GM19324 (cell line): ENCODE data around the gene TEX264.

Experiments used
- ATAC-seq: cut with Tn5 transposase; IDR thresholded peaks from one replicate; pipeline ENCODE4 v1.9.1; 2021; ENCODE audit warnings: mild to moderate bottlenecking, moderate library complexity; ENCODE audit not compliant: unreplicated experiment, low FRiP score

The TEX264 gene

DNA sequence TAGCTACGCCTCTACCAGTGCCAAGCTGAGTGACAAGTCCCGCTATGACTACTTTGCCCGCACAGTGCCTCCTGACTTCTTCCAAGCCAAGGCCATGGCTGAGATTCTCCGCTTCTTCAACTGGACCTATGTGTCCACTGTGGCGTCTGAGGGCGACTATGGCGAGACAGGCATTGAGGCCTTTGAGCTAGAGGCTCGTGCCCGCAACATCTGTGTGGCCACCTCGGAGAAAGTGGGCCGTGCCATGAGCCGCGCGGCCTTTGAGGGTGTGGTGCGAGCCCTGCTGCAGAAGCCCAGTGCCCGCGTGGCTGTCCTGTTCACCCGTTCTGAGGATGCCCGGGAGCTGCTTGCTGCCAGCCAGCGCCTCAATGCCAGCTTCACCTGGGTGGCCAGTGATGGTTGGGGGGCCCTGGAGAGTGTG, 41.5 kb downstream of the TEX264 start:
- no peak for ATAC-seq

- no peak for ATAC-seq
These were observed 41.9 kb downstream of the TEX264 start for GRCh38 chr3:51712963-51713362.

DNA sequence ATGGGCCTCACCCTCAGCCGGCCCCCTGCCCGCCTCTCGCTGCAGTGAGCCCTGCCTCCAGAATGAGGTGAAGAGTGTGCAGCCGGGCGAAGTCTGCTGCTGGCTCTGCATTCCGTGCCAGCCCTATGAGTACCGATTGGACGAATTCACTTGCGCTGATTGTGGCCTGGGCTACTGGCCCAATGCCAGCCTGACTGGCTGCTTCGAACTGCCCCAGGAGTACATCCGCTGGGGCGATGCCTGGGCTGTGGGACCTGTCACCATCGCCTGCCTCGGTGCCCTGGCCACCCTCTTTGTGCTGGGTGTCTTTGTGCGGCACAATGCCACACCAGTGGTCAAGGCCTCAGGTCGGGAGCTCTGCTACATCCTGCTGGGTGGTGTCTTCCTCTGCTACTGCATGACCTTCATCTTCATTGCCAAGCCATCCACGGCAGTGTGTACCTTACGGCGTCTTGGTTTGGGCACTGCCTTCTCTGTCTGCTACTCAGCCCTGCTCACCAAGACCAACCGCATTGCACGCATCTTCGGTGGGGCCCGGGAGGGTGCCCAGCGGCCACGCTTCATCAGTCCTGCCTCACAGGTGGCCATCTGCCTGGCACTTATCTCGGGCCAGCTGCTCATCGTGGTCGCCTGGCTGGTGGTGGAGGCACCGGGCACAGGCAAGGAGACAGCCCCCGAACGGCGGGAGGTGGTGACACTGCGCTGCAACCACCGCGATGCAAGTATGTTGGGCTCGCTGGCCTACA, 44.4 kb downstream of the TEX264 start:
- ATAC-seq = no peak

- ATAC-seq = no peak
These were observed 44.9 kb downstream of the TEX264 start for GRCh38 chr3:51715977-51716294.

DNA sequence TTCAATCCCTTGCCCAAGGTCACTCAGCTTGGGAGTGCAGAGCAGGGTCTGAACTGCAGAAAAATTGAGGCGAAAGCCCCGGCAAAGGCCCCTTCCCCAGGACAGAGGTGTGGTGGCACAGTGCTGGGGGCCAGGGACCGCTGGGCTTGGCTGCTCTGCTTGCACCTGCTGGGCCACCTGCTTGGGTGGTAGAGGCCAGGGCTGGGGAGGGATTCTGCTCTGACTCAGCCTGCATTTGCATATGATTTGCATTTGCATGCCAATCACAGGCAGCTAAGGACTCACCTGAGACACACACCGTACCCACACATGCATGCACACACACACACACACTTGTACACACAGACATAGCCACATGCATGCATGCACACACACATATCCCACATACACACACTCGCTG, 45.8 kb downstream of the TEX264 start:
- ATAC-seq = no peak

- no peak for ATAC-seq
These were observed 46.4 kb downstream of the TEX264 start for GRCh38 chr3:51717446-51717845.

GRCh38 chr3:51717947-51718346, 46.9 kb downstream of the TEX264 start:
- no peak for ATAC-seq

GRCh38 chr3:51718547-51719409, 47.7 kb downstream of the TEX264 start:
- no peak for ATAC-seq

- ATAC-seq = no peak
These were observed 48.5 kb downstream of the TEX264 start for GRCh38 chr3:51719410-51720025.

GRCh38 chr3:51720292-51721061, 49.4 kb downstream of the TEX264 start:
- no peak for ATAC-seq

GRCh38 chr3:51721062-51721745, 50.2 kb downstream of the TEX264 start:
- ATAC-seq = no peak

- no peak for ATAC-seq
These were observed 51.3 kb downstream of the TEX264 start for GRCh38 chr3:51722362-51722761.

GRCh38 chr3:51727500-51727899, 56.4 kb downstream of the TEX264 start:
- ATAC-seq = no peak

GRCh38 chr3:51729042-51729633, 58.1 kb downstream of the TEX264 start:
- no peak for ATAC-seq

- ATAC-seq = no peak
These were observed 63.0 kb downstream of the TEX264 start for GRCh38 chr3:51733859-51734571.

GRCh38 chr3:51734572-51734907, 63.5 kb downstream of the TEX264 start:
- no peak for ATAC-seq

- ATAC-seq = no peak
These were observed 64.0 kb downstream of the TEX264 start for GRCh38 chr3:51735039-51735438.

- no peak for ATAC-seq
These were observed 64.9 kb downstream of the TEX264 start for GRCh38 chr3:51735950-51736349.

DNA sequence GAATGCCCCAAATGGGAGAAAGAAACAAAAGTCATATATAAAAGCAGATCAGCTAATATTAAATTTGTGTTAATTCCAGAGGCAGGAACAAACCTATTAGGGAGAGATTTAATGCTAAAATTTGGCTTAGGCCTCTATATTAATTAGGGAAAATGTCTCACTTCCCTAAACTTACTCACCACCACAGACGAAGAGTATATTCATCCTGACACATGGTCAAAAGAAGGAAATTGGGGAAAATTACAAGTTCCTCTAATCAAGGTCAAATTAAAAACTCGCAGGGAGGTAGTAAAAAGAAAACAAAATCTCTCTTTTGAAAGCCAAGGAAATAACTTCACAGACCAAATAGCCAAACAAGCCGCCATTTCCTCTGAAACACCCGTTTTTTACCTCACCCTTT, 68.1 kb downstream of the TEX264 start:
- ATAC-seq = no peak
